ENCODE measurements around the gene PCNX2.

DNA sequence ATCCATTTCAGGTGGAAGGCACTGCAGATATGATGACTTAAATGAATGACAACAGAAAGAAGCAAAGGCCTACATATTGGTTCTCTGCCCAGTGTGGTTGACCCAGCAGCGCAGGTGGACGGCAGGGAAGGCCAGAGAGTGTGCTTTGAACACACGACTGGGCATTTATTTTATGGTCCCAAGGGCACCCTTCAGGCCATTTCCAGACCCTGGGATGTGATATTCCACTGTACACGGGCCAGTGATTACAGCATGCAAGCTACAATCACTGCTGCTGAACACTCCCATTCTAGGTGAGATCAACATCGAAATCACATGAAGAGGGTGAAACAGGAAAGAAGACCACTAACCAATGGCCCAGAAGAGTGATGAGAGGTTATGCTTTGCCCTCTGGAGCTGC is 33.8 kb downstream of the PCNX2 start:
- no peak for TF ChIP-seq YY1 (IDR thresholded peaks at IDR 0.05; ENCODE audit: insufficient read depth, insufficient read length)
- TF ChIP-seq ZNF274 (IDR thresholded peaks at IDR 0.05; ENCODE audit: low read depth, low read length): no peak
- no peak for TF ChIP-seq SUZ12 (IDR thresholded peaks at IDR 0.05; ENCODE audit: extremely low read depth, insufficient read depth, insufficient read length)
